ENCODE data around the gene FAM72B. TPM values are rescaled to one million over a fixed set of nuclear protein-coding genes. Genes with fewer than 3 reads are reported as not detected.
"Not testable (repeated sequence)": the region's sequence is repeated elsewhere in the genome, so short reads cannot be mapped to it uniquely, and the experiment has no call there.

Gene FAM72B
- total and polyA plus RNA-seq, 4 donors = 0.39 to 1.1 (median 0.95) TPM

DNA sequence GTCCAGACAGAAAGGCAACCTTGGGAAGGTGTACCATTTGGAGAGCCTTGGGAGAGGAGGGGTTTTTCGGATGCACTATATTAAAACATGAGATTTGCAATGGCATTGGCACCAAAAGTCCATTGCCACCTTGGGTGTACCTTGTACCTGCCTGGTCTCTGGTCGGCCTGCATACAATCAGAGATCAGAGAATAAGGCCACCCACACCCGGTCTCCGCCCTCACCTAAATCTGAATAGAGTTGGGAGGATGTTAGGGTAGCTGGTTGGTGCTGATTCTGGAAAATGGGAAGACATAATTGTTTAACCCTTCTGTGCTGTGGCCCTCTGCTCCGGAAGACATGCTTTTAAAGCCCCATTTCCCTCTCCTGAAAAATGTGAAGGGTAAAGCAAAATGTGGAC, 3.8 kb upstream of the FAM72B start:
- ATAC-seq (ENCODE audit: insufficient read depth, low FRiP score); H3K9ac ChIP-seq (ENCODE audit: insufficient read depth in 1 of 2, low read length in 2 of 2); H3K9me3 ChIP-seq (ENCODE audit: control insufficient read depth in 4 of 4, insufficient read depth in 3 of 4, low read length in 3 of 4); H3K27ac ChIP-seq (ENCODE audit: low read depth in 1 of 2, low read length in 1 of 2); H3K27me3 ChIP-seq (ENCODE audit: control insufficient read depth in 3 of 3, insufficient read depth in 3 of 3, low read length in 2 of 3); H3K4me1 ChIP-seq (ENCODE audit: control insufficient read depth in 5 of 5, insufficient read depth in 5 of 5, low read length in 5 of 5); H3K4me3 ChIP-seq; DNase-seq; H3K36me3 ChIP-seq (ENCODE audit: control insufficient read depth in 4 of 4, insufficient read depth in 4 of 4, low read length in 4 of 4): not testable (repeated sequence)
- WGBS, 2 donors = 81 to 88% methylated on average over 5 of the region's 5 CpGs

DNA sequence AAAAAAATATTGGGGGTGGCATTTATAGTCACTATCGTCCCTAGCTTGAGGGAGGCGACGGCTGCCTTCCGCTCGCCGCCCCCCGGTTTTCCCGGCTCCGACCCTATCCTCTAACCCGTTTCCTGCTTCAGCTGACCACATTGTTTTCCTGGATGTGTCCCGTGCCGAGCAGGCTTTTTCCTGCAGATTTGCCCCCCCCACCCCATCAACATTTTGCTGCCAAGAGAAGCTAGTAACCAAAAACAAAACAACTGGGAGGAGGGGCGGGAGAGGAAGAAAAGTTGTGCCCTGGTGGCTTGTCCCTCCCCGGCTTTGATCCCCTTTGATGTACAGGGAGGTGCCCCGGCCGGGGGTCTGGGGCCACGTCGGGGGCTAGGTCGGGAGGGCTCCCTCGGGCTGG, 2.1 kb upstream of the FAM72B start:
- H3K27ac ChIP-seq (ENCODE audit: low read depth in 1 of 2, low read length in 1 of 2); H3K9ac ChIP-seq (ENCODE audit: insufficient read depth in 1 of 2, low read length in 2 of 2); DNase-seq; H3K4me3 ChIP-seq; H3K4me1 ChIP-seq (ENCODE audit: control insufficient read depth in 5 of 5, insufficient read depth in 5 of 5, low read length in 5 of 5); H3K36me3 ChIP-seq (ENCODE audit: control insufficient read depth in 4 of 4, insufficient read depth in 4 of 4, low read length in 4 of 4); H3K9me3 ChIP-seq (ENCODE audit: control insufficient read depth in 4 of 4, insufficient read depth in 3 of 4, low read length in 3 of 4); ATAC-seq (ENCODE audit: insufficient read depth, low FRiP score); H3K27me3 ChIP-seq (ENCODE audit: control insufficient read depth in 3 of 3, insufficient read depth in 3 of 3, low read length in 2 of 3): not testable (repeated sequence)
- 0% methylated on average over 2 to 3 of the region's 20 CpGs for WGBS, 2 donors

DNA sequence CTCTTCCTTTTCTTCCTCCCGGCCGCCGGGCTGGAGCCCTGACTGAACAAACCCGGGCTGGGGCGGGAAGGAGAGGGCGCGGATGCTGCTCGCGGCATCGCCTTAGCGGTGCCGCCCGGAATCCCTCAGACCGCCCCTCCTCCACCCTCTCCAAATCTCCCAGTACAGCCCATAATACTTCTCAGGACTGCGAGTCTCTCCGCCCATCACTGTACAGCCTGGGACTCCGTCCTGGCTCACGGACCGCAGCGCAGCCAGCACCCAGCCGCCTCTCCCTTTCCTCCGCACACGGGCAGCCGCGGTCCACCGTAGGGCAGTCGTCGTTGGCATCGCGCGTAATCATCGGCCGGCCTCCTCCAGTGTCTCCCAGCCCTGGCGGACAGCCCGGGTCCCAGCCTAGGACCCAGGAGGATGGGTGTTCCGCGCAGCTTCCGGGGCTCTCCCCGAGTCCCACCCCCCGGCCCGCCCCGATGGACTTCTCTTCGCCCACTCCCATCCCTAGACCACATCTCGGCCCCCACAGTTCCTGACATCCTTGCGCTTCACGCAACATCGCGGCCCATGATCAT, 1.1 kb upstream of the FAM72B start:
- WGBS, 2 donors = no CpG with 5 or more reads among the region's 48 CpGs
- H3K27me3 ChIP-seq (ENCODE audit: control insufficient read depth in 3 of 3, insufficient read depth in 3 of 3, low read length in 2 of 3); DNase-seq; H3K9me3 ChIP-seq (ENCODE audit: control insufficient read depth in 4 of 4, insufficient read depth in 3 of 4, low read length in 3 of 4); H3K36me3 ChIP-seq (ENCODE audit: control insufficient read depth in 4 of 4, insufficient read depth in 4 of 4, low read length in 4 of 4); H3K4me3 ChIP-seq; H3K9ac ChIP-seq (ENCODE audit: insufficient read depth in 1 of 2, low read length in 2 of 2); H3K4me1 ChIP-seq (ENCODE audit: control insufficient read depth in 5 of 5, insufficient read depth in 5 of 5, low read length in 5 of 5): not testable (repeated sequence)
- peak overlapping the region in 1 of 2 donors; percentile 68 for H3K27ac ChIP-seq (ENCODE audit: low read depth in 1 of 2, low read length in 1 of 2)
- peak; percentile 1 for ATAC-seq (ENCODE audit: insufficient read depth, low FRiP score)

DNA sequence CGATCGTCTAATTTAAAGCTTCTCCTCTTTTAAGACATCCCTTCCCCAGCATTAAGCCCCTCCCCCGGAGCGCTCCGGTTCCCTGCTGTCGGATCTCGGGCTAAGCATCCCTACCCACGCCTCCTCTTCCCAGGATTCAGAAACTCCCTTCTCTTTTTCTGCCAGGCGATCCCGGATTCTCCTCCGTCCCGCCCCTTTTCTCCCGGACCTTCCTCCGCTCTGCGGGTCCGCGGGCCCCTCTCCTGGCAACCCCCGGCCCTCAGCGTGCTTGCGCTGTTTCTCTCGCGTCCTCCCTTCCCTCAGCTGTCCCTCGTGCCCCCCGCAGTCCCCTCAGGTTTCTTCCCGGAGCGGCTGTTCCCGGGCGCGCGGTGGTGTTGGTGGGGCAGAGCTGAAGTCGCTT, 273 bp downstream of the FAM72B start:
- not testable (repeated sequence) for H3K9ac ChIP-seq (ENCODE audit: insufficient read depth in 1 of 2, low read length in 2 of 2); H3K4me3 ChIP-seq; H3K9me3 ChIP-seq (ENCODE audit: control insufficient read depth in 4 of 4, insufficient read depth in 3 of 4, low read length in 3 of 4); H3K27me3 ChIP-seq (ENCODE audit: control insufficient read depth in 3 of 3, insufficient read depth in 3 of 3, low read length in 2 of 3); H3K27ac ChIP-seq (ENCODE audit: low read depth in 1 of 2, low read length in 1 of 2); H3K36me3 ChIP-seq (ENCODE audit: control insufficient read depth in 4 of 4, insufficient read depth in 4 of 4, low read length in 4 of 4); H3K4me1 ChIP-seq (ENCODE audit: control insufficient read depth in 5 of 5, insufficient read depth in 5 of 5, low read length in 5 of 5); ATAC-seq (ENCODE audit: insufficient read depth, low FRiP score)
- DNase-seq = peak in 2 of 3 donors; percentile 3 to 11
- 1% methylated on average over 9 to 20 of the region's 31 CpGs for WGBS, 2 donors

DNA sequence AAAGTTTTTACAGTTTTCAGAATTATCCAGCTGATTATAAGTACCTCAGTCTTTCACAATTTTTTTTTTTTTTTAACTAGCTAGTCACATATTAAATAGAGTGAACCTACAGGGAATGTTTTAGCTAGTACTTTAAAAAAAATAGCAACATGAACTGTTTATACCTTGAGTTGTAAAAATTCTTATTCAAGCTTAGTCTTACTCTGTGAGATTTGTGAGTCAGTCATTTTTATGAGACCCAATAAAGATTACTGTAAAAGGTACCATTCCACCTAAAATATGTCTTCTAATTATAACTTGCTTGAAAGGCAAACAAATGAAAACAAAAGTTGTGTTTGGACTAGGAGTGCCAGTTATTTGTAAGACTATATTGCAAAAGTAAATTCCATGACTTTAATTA, 5.9 kb downstream of the FAM72B start:
- H3K4me1 ChIP-seq (ENCODE audit: control insufficient read depth in 5 of 5, insufficient read depth in 5 of 5, low read length in 5 of 5); ATAC-seq (ENCODE audit: insufficient read depth, low FRiP score); DNase-seq; H3K9me3 ChIP-seq (ENCODE audit: control insufficient read depth in 4 of 4, insufficient read depth in 3 of 4, low read length in 3 of 4); H3K9ac ChIP-seq (ENCODE audit: insufficient read depth in 1 of 2, low read length in 2 of 2); H3K36me3 ChIP-seq (ENCODE audit: control insufficient read depth in 4 of 4, insufficient read depth in 4 of 4, low read length in 4 of 4); H3K4me3 ChIP-seq; H3K27me3 ChIP-seq (ENCODE audit: control insufficient read depth in 3 of 3, insufficient read depth in 3 of 3, low read length in 2 of 3); H3K27ac ChIP-seq (ENCODE audit: low read depth in 1 of 2, low read length in 1 of 2): not testable (repeated sequence)

DNA sequence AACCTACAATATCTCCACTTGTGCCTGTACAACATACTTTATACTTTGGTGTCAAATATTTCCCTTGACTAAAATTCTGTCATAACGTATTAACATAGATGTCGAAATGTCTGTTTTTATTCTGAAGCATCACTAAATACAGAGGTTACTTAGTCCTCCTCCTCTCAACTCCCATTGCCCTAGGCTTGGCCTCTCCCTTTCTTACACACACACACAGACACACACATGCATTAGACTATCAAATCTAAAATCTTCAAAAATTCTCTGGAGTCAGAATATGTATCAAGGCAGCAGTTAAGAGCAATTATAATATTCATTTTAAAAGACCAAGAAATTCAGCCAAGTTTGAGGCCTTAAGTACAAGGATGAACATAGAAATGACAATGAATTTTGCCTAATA, 7.5 kb downstream of the FAM72B start:
- H3K27me3 ChIP-seq (ENCODE audit: control insufficient read depth in 3 of 3, insufficient read depth in 3 of 3, low read length in 2 of 3); ATAC-seq (ENCODE audit: insufficient read depth, low FRiP score); H3K4me1 ChIP-seq (ENCODE audit: control insufficient read depth in 5 of 5, insufficient read depth in 5 of 5, low read length in 5 of 5); DNase-seq; H3K9ac ChIP-seq (ENCODE audit: insufficient read depth in 1 of 2, low read length in 2 of 2); H3K4me3 ChIP-seq; H3K36me3 ChIP-seq (ENCODE audit: control insufficient read depth in 4 of 4, insufficient read depth in 4 of 4, low read length in 4 of 4); H3K9me3 ChIP-seq (ENCODE audit: control insufficient read depth in 4 of 4, insufficient read depth in 3 of 4, low read length in 3 of 4); H3K27ac ChIP-seq (ENCODE audit: low read depth in 1 of 2, low read length in 1 of 2): not testable (repeated sequence)
- 70 to 87% methylated on average over 2 of the region's 2 CpGs for WGBS, 2 donors

DNA sequence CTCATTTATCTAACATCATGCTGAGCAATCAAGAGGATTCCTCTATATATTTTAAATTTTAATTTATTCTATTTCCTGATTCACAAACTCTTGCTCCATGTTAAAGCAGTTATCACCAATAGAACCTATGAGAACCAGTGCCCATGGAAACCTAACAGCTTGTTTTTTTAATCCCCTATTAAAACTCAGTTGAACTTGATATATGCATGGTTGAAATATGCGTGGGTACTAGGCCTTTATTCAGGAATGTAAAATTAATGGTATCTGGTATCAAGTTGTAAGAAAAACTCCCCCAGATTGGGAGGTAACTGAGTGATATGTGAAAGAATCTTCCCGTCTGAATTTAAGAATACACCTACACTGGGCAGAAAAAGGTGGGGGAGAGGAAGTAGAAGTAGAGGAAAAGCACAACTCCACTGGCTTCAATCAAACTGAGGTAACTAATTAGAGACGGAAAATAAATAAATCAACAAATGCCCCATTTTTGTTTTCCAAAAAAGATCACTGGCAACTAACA, 15.9 kb downstream of the FAM72B start:
- H3K27ac ChIP-seq (ENCODE audit: low read depth in 1 of 2, low read length in 1 of 2); ATAC-seq (ENCODE audit: insufficient read depth, low FRiP score); H3K4me3 ChIP-seq; H3K4me1 ChIP-seq (ENCODE audit: control insufficient read depth in 5 of 5, insufficient read depth in 5 of 5, low read length in 5 of 5); H3K9ac ChIP-seq (ENCODE audit: insufficient read depth in 1 of 2, low read length in 2 of 2); H3K9me3 ChIP-seq (ENCODE audit: control insufficient read depth in 4 of 4, insufficient read depth in 3 of 4, low read length in 3 of 4); DNase-seq; H3K27me3 ChIP-seq (ENCODE audit: control insufficient read depth in 3 of 3, insufficient read depth in 3 of 3, low read length in 2 of 3); H3K36me3 ChIP-seq (ENCODE audit: control insufficient read depth in 4 of 4, insufficient read depth in 4 of 4, low read length in 4 of 4): not testable (repeated sequence)
- 93 to 100% methylated on average over 1 to 2 of the region's 3 CpGs for WGBS, 2 donors

DNA sequence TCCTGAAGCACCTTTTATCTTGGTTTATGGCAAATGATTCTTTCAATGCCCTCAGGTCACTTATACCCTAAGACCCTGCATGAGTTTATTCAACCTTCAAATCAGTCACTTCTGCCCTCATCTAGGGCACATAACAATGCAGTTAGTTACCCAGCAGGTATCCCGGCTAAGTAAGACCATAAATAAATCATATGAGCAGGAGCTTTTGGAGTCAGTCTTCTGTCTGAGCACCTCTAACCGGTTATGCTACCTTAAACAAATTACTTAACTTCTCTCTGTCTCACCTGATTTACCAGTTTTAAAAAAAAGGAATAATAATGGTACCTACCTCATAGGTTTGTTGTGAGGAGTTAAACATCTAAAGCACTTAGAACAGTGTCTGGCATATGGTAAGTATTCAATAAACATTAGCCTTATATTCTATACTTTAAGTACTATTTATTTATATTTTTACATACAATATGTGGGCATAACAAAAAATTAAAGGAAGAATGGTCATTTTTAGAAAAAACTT, 16.9 kb downstream of the FAM72B start:
- ATAC-seq (ENCODE audit: insufficient read depth, low FRiP score); H3K27ac ChIP-seq (ENCODE audit: low read depth in 1 of 2, low read length in 1 of 2); H3K4me3 ChIP-seq; H3K9ac ChIP-seq (ENCODE audit: insufficient read depth in 1 of 2, low read length in 2 of 2); H3K9me3 ChIP-seq (ENCODE audit: control insufficient read depth in 4 of 4, insufficient read depth in 3 of 4, low read length in 3 of 4); DNase-seq; H3K4me1 ChIP-seq (ENCODE audit: control insufficient read depth in 5 of 5, insufficient read depth in 5 of 5, low read length in 5 of 5); H3K27me3 ChIP-seq (ENCODE audit: control insufficient read depth in 3 of 3, insufficient read depth in 3 of 3, low read length in 2 of 3); H3K36me3 ChIP-seq (ENCODE audit: control insufficient read depth in 4 of 4, insufficient read depth in 4 of 4, low read length in 4 of 4): not testable (repeated sequence)
- WGBS, 2 donors = 76 to 79% methylated on average over 2 of the region's 2 CpGs

Data from lung (tissue), 10 donors.